ENCODE results near the gene S100P. TPM values are rescaled to one million over a fixed set of nuclear protein-coding genes. Genes with fewer than 3 reads are reported as not detected.

The S100P gene
- total RNA-seq, 2 donors from 2014 or later = 0.35 TPM; not detected in 1

- TF ChIP-seq CTCF (IDR thresholded peaks at IDR 0.05) = no peak
Measured at GRCh38 chr4:6660430-6660829, 33.2 kb upstream of the S100P start.

GRCh38 chr4:6662591-6662990, 31.1 kb upstream of the S100P start:
- no peak for DNase-seq (ENCODE audit: low spot score)
- TF ChIP-seq CTCF (IDR thresholded peaks at IDR 0.05) = no peak
- Histone ChIP-seq H3K27me3 (no peaks in the 10 kb centered on the region), H3K9me3 (no peaks in the 10 kb centered on the region), H3K36me3 (no peaks in the 10 kb centered on the region), H3K4me1 (peaks cover 0 to 25% of the 10 kb centered on the region in 2 donors), H3K27ac (no peak overlapping the region), H3K4me3 (no peak overlapping the region)

More at GRCh38 chr4:6660430-6660829, 33.2 kb upstream of the S100P start:
- Histone ChIP-seq H3K36me3 (no peaks in the 10 kb centered on the region), H3K4me3 (no peak overlapping the region), H3K27ac (no peak overlapping the region), H3K27me3 (no peaks in the 10 kb centered on the region), H3K4me1 (peaks cover 0 to 25% of the 10 kb centered on the region in 2 donors), H3K9me3 (no peaks in the 10 kb centered on the region)
- DNase-seq (ENCODE audit: low spot score) = no peak

- peak overlapping the region; percentile 17 to 49 for H3K4me3 ChIP-seq
Measured at GRCh38 chr4:6663596-6664393, 29.9 kb upstream of the S100P start.

GRCh38 chr4:6665320-6665654, 28.4 kb upstream of the S100P start:
- Histone ChIP-seq H3K9me3 (no peaks in the 10 kb centered on the region), H3K36me3 (no peaks in the 10 kb centered on the region), H3K27ac (no peak overlapping the region), H3K27me3 (no peaks in the 10 kb centered on the region), H3K4me3 (no peak overlapping the region), H3K4me1 (peaks cover 0 to 13% of the 10 kb centered on the region in 2 donors)
- no peak for TF ChIP-seq CTCF (IDR thresholded peaks at IDR 0.05)
- DNase-seq (ENCODE audit: low spot score) = no peak

More at GRCh38 chr4:6663596-6664393, 29.9 kb upstream of the S100P start:
- no peaks in the 10 kb centered on the region for H3K27me3 ChIP-seq
- no peaks in the 10 kb centered on the region for H3K9me3 ChIP-seq
- no peak overlapping the region for H3K27ac ChIP-seq
- H3K4me1 ChIP-seq = peaks cover 0 to 21% of the 10 kb centered on the region in 2 donors
- H3K36me3 ChIP-seq = no peaks in the 10 kb centered on the region
- no peak for DNase-seq (ENCODE audit: low spot score)
- TF ChIP-seq CTCF (IDR thresholded peaks at IDR 0.05) = no peak

- Histone ChIP-seq H3K9me3 (no peaks in the 10 kb centered on the region), H3K4me1 (peaks cover 0 to 13% of the 10 kb centered on the region in 2 donors), H3K27me3 (no peaks in the 10 kb centered on the region), H3K27ac (no peak overlapping the region), H3K4me3 (no peak overlapping the region), H3K36me3 (no peaks in the 10 kb centered on the region)
- no peak for DNase-seq (ENCODE audit: low spot score)
- TF ChIP-seq CTCF (IDR thresholded peaks at IDR 0.05) = no peak
Measured at GRCh38 chr4:6668391-6668790, 25.3 kb upstream of the S100P start.

- Histone ChIP-seq H3K9me3 (no peaks in the 10 kb centered on the region), H3K27me3 (no peaks in the 10 kb centered on the region), H3K36me3 (no peaks in the 10 kb centered on the region), H3K27ac (no peak overlapping the region), H3K4me1 (peaks cover 0 to 23% of the 10 kb centered on the region in 2 donors), H3K4me3 (no peak overlapping the region)
- no peak for DNase-seq (ENCODE audit: low spot score)
- no peak for TF ChIP-seq CTCF (IDR thresholded peaks at IDR 0.05)
Measured at GRCh38 chr4:6671648-6672047, 22.0 kb upstream of the S100P start.
